Loucy (cell line): ENCODE data around the gene SLC39A11.

Source experiments
- H2AFZ ChIP-seq: fragments of 200-600 bp; sonication (generic); 2 replicates; pipeline ENCODE4 v1.6.0; 2016; ENCODE audit warnings: antibody characterized with exemption, mild to moderate bottlenecking, low read length, moderate library complexity
- H3F3A ChIP-seq: fragments of 200-600 bp; 2 replicates; pipeline ENCODE4 v1.6.0; 2016; ENCODE audit warnings: antibody characterized with exemption, low read depth, mild to moderate bottlenecking
- H3K27me3 ChIP-seq: fragments of 200-600 bp; sonication (generic); 2 replicates; pipeline ENCODE4 v1.6.1; 2014; ENCODE audit warnings: low read length, mild to moderate bottlenecking; ENCODE audit not compliant: insufficient read depth, poor library complexity, severe bottlenecking
- H3K36me3 ChIP-seq: fragments of 200-600 bp; sonication (generic); 2 replicates; pipeline ENCODE4 v1.6.1; 2016; ENCODE audit warnings: low read length; ENCODE audit not compliant: insufficient read depth
- H3K4me1 ChIP-seq: fragments of 200-600 bp; sonication (generic); 2 replicates; pipeline ENCODE4 v1.5.1; 2014; ENCODE audit warnings: low read length, mild to moderate bottlenecking; ENCODE audit not compliant: insufficient read depth, poor library complexity, severe bottlenecking
- H3K4me2 ChIP-seq: fragments of 200-600 bp; sonication (generic); 2 replicates; pipeline ENCODE4 v1.6.0; 2014; ENCODE audit warnings: antibody characterized with exemption, low read length, low read depth, mild to moderate bottlenecking; ENCODE audit not compliant: poor library complexity, severe bottlenecking
- H3K4me3 ChIP-seq: fragments of 200-600 bp; sonication (generic); 2 replicates; pipeline ENCODE4 v1.5.1; 2014; ENCODE audit warnings: low read length, mild to moderate bottlenecking, mixed read lengths; ENCODE audit not compliant: poor library complexity, severe bottlenecking
- H3K79me2 ChIP-seq: fragments of 200-600 bp; sonication (generic); 2 replicates; pipeline ENCODE4 v1.6.1; 2014; ENCODE audit warnings: low read length; ENCODE audit not compliant: insufficient read depth
- H3K9ac ChIP-seq: fragments of 200-600 bp; sonication (generic); 2 replicates; pipeline ENCODE4 v1.6.0; 2014; ENCODE audit warnings: mild to moderate bottlenecking, low read depth, low read length, moderate library complexity; ENCODE audit not compliant: poor library complexity, severe bottlenecking
- H3K9me2 ChIP-seq: fragments of 200-600 bp; sonication (generic); replicated peaks from 2 replicates; pipeline ENCODE4 v1.6.1; 2016; ENCODE audit warnings: low read depth, low read length, mixed read lengths
- H3K9me3 ChIP-seq: fragments of 200-600 bp; sonication (generic); 2 replicates; pipeline ENCODE4 v1.6.1; 2014; ENCODE audit warnings: mild to moderate bottlenecking, antibody characterized with exemption, low read length, low read depth; ENCODE audit not compliant: insufficient read depth
- H4K20me1 ChIP-seq: fragments of 200-600 bp; sonication (generic); 2 replicates; pipeline ENCODE4 v1.6.0; 2014; ENCODE audit warnings: antibody characterized with exemption, low read length, mild to moderate bottlenecking; ENCODE audit not compliant: insufficient read depth, poor library complexity, severe bottlenecking
- CTCF ChIP-seq: fragments of 200-600 bp; sonication (generic); conservative IDR thresholded peaks from 2 replicates; pipeline ENCODE4 v1.5.1; 2014; ENCODE audit warnings: mild to moderate bottlenecking, antibody characterized with exemption, low read length
- EZH2phosphoT487 ChIP-seq: fragments of 200-600 bp; IDR thresholded peaks from 2 replicates; pipeline ENCODE4 v1.6.1; 2018; ENCODE audit warnings: antibody characterized with exemption, mild to moderate bottlenecking, moderate library complexity, borderline replicate concordance

The SLC39A11 gene

GRCh38 chr17:72606656-72607055 is 485.8 kb downstream of the SLC39A11 start:
- no peaks in the 10 kb centered on the region for H3K4me1 ChIP-seq
- no peaks in the 10 kb centered on the region for H3K79me2 ChIP-seq
- no peak overlapping the region for H3K4me3 ChIP-seq
- H3K36me3 ChIP-seq, result no peaks in the 10 kb centered on the region
- H3K9ac ChIP-seq, result no peak overlapping the region
- H3K9me2 ChIP-seq, result no peaks in the 10 kb centered on the region
- H2AFZ ChIP-seq, result no peak overlapping the region
- H3K4me2 ChIP-seq, result no peak overlapping the region
- no peaks in the 10 kb centered on the region for H3K27me3 ChIP-seq
- no peaks in the 10 kb centered on the region for H3K9me3 ChIP-seq
- no peaks in the 10 kb centered on the region for H4K20me1 ChIP-seq
- no peaks in the 10 kb centered on the region for H3F3A ChIP-seq
- no peak for TF ChIP-seq EZH2phosphoT487

- Histone ChIP-seq H3K4me2 (no peak overlapping the region), H3F3A (no peaks in the 10 kb centered on the region), H3K79me2 (no peaks in the 10 kb centered on the region), H4K20me1 (no peaks in the 10 kb centered on the region), H2AFZ (no peak overlapping the region), H3K4me1 (no peaks in the 10 kb centered on the region), H3K9me2 (no peaks in the 10 kb centered on the region), H3K36me3 (no peaks in the 10 kb centered on the region), H3K4me3 (no peak overlapping the region), H3K9me3 (no peaks in the 10 kb centered on the region), H3K9ac (no peak overlapping the region), H3K27me3 (no peaks in the 10 kb centered on the region)
- TF ChIP-seq CTCF (no peak), EZH2phosphoT487 (no peak)
These were observed 486.9 kb downstream of the SLC39A11 start for GRCh38 chr17:72605543-72605942.

GRCh38 chr17:72604518-72604917 is 488.0 kb downstream of the SLC39A11 start:
- Histone ChIP-seq H3K4me3 (no peak overlapping the region), H3K4me1 (no peaks in the 10 kb centered on the region), H3K27me3 (no peaks in the 10 kb centered on the region), H3K4me2 (no peak overlapping the region), H3K79me2 (no peaks in the 10 kb centered on the region), H3K9me2 (no peaks in the 10 kb centered on the region), H4K20me1 (no peaks in the 10 kb centered on the region), H2AFZ (no peak overlapping the region), H3K9ac (no peak overlapping the region), H3K9me3 (no peaks in the 10 kb centered on the region), H3K36me3 (no peaks in the 10 kb centered on the region), H3F3A (no peaks in the 10 kb centered on the region)
- TF ChIP-seq CTCF (no peak), EZH2phosphoT487 (no peak)

GRCh38 chr17:72603420-72604242 is 488.9 kb downstream of the SLC39A11 start:
- no peaks in the 10 kb centered on the region for H3F3A ChIP-seq
- no peaks in the 10 kb centered on the region for H3K79me2 ChIP-seq
- H2AFZ ChIP-seq, result no peak overlapping the region
- H3K9ac ChIP-seq, result no peak overlapping the region
- H3K4me1 ChIP-seq, result no peaks in the 10 kb centered on the region
- H3K4me3 ChIP-seq, result no peak overlapping the region
- H4K20me1 ChIP-seq, result no peaks in the 10 kb centered on the region
- H3K36me3 ChIP-seq, result no peaks in the 10 kb centered on the region
- H3K4me2 ChIP-seq, result no peak overlapping the region
- no peaks in the 10 kb centered on the region for H3K27me3 ChIP-seq
- H3K9me2 ChIP-seq, result no peaks in the 10 kb centered on the region
- no peaks in the 10 kb centered on the region for H3K9me3 ChIP-seq
- TF ChIP-seq CTCF (no peak), EZH2phosphoT487 (no peak)
